NCI-H2196 (cell line): ENCODE measurements around the gene DNAAF5.

Experiments
- DNase-seq: peaks from one replicate; lab custom pipeline; 2025; ENCODE audit not compliant: unreplicated experiment; lab: John Stamatoyannopoulos, UW

DNAAF5 gene

DNA sequence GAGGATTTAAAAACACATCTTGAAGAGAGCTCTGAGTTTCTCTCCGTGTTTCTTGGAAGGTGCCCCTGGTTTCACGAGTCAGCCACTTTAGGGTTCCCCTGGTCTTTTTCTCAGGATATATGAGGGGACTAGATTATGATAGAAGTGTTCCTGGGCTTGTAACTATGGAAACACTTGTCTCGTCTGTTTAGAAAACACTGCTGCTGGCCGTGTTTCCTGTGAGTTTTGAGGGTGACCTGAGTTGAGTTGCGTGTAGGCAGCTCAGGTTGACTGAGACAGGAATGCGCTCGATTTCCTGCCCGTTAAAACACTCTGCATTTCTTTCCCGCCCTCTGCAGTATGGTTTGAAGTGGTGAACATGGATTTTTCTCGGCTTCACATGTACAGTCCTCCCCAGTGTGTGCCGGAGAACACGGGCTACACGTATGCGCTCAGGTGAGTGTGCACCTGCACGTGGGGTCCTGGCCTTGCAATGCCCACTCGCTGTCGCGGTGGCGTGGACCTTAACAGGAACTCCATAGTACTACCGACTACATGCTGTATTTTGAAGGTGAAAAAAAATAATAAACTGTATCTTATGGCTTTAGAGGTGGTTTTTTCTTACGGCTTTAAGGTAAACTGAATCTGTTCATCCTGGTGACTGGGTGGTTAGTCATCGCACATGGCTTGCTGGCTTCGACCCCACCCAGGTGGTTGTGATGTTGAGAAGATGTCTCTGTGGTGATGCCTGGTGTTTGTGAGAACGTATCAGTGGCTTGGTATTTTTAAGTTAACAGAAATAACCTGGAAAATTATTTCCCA, 105.9 kb downstream of the DNAAF5 start, which contains the start of gene SUN1:
Gene SUN1 (plus strand): TSS at position 310 of the 801 bp plus-strand sequence. CDS start 49 bp downstream, at position 359.
- no peak for DNase-seq

DNA sequence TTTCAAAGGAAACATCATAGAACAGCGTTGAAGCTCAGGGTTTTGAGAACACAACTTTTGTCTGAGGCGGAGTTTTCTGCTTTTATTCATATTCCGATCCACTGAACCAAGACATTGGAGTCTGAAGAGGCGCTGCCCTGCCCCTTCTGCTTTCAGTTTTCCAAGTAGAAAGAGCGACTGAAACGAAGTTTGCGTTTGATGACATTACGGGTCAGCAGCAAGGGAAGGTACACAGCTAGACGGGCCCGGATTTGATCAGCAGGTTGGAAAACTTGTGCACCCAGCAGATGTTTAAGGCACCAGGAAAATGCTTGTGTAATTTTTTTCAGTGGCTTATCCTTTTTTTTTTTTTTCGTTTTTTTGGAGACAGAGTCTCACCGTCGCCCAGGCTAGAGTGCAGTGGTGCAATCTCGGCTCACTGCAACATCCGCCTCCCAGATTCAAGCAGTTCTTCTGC, 106.5 kb downstream of the DNAAF5 start:
- no peak for DNase-seq

DNA sequence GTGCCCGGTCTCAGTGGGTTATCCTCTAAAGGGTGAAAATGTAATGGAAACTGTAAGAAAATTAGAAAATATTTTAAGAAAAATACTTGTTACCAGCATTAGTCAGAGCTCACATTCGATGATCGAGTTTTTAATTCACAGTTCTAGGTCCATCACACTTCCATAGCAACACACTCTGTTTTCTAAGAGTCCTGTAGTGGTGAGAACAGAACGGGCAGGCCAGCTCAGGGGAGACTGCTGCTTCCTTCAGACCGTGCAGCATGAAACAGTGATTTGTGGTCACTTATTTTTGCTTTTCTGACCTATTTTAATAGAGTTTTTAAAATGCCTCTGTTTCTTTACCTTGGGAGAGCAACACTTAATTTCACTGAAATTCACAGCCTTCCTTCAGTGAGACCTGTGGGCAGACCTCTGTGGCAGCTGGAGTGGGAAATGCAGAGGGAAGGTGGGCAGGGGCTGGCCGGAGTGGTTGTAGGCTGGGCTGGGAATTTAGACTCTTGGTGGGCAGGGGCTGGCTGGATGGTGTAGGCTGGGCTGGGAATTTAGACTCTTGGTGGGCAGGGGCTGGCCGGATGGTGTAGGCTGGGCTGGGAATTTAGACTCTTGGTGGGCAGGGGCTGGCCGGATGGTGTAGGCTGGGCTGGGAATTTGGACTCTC, 107.2 kb downstream of the DNAAF5 start:
- DNase-seq, result no peak

DNA sequence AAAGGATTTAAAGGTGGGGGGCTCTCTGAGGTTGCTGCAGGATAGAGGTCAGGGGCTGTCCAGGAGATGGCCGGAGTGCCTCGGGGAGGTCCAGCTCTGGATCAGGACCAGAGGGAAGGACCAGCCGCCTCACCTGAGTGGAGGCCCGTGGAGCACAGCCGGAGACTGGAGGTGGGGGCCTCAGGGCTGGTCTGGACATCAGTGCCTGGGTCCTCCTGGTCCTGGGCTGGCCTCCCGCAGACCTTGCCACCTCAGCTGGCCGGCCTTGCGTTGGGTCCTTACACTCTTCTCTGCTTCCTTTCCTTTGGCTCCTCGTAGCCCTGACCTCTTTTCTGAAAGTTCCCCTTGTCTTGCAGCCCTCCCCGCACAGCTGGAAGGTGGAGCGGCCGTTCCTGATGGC, 107.8 kb downstream of the DNAAF5 start:
- no peak for DNase-seq

DNA sequence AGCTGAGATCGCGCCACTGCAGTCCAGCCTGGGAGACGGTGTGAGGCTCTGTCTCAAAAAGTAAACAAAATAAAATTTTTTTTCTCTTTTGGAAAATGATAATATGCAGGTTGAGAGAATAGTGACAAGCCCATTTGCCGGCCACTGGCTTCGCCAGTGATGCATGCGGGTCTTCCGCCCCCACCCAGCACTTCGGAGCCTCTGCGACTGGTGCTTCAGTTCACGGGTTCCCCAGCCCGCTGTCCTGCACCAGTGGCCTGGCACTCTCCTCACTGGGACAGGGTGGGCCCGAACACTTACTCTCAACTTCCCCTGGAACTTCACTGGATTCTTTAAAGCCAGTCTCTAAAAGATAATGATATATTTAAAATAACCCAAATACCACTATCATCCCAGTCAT, 108.5 kb downstream of the DNAAF5 start:
- no peak for DNase-seq

DNA sequence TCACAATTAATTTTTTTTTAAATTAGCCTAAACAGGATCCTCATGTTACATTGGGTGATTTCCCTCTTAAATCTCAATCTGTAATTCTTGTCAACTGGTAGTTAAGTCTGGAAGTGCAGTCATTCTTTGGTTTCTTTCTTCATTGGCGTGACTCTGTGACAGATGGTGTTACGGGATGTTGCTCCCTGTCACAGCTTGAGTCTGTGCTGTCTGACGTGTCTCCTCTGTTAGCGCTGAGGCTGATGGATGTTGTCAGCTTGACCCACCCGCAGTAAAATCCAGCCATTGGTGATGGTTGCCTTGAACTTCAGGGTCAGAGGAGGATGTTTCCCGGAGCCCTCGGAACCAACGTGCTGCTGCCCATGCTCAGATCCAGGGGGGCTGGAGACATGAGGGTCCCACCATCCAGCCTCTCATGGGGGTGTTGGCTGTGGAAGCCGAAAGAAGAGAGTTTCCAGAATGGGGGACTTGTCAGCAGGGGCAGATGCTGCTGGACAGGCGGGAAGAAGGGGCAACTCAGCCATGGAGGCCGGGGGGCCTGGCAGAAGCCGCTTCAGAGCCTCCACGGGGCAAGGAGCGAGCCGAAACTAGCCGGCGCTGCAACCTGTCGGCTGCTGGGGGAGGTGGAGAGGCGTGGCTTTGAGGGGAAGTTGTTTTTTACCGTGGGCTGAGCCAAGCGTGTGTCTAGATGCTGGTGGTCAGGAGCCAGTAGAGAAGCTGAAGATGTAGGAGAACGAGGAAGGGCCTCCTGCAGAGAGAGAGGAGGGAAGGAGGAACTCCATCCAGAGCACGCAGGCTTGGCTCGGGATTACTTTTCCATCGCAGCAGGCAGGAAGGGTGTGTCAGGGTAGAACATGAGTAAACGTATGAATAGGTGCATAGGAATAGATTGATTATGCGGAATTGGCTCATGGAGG, 109.2 kb downstream of the DNAAF5 start:
- DNase-seq, result no peak
